HCT116 (cell line): Measurements from ENCODE around the gene SMURF1. TPM values are rescaled to one million over a fixed set of nuclear protein-coding genes. Genes with fewer than 3 reads are reported as not detected.

ENCODE experiments used
- ATAC-seq: fragments of 200-7000 bp; cut with Tn5 transposase; 2 replicates; pipeline ENCODE4 v1.9.1; 2020; ENCODE audit warnings: mild to moderate bottlenecking, moderate library complexity
- BruUV-seq: library from RNA; stranded (reverse); fragments of 400-500 nt; replicated peaks from 2 replicates; lab custom pipeline; 2021; lab: Mats Ljungman, UMichigan
- CTCF ChIA-PET: fragments of 300-600 bp; sonication (Branson Sonifier 250); formaldehyde crosslinking; loops from one replicate; lab custom pipeline; 2021; ENCODE audit warnings: antibody characterized with exemption; lab: Charles Lee
- POLR2A ChIA-PET: fragments of 300-600, 350-600 bp; sonication (Branson Sonifier 250); formaldehyde crosslinking; loops from one replicate; lab custom pipeline; 2021; ENCODE audit warnings: antibody characterized with exemption; lab: Charles Lee
- RAD21 ChIA-PET, 2 experiments: fragments of 300-600 bp; sonication (Branson Sonifier 250); formaldehyde crosslinking; loops; one replicate each; lab custom pipeline; 2023; ENCODE audit warnings: low total read pairs in 2 of 2; ENCODE audit not compliant: uncharacterized antibody in 2 of 2, unreplicated experiment in 2 of 2, low non-redundant PET in 1 of 2; lab: Charles Lee
- DNase-seq: peaks from one replicate; pipeline ENCODE4 v3.0.0-alpha.2; 2010; ENCODE audit warnings: low read depth, low spot score
- H2AFZ ChIP-seq: fragments of 200-600 bp; shearing (Covaris generic), sonication (generic); 2 replicates; pipeline ENCODE4 v1.6.1; 2017; ENCODE audit warnings: low read depth, mixed run types, mixed read lengths, antibody characterized with exemption, low read length; ENCODE audit not compliant: poor library complexity, severe bottlenecking
- H3K27ac ChIP-seq: 2 replicates; pipeline ENCODE4 v1.5.1; 2012; ENCODE audit warnings: low read depth, low read length
- H3K27me3 ChIP-seq: fragments of 200-600 bp; sonication (generic); 2 replicates; pipeline ENCODE4 v1.6.1; 2016; ENCODE audit warnings: mixed run types, low read length, mixed read lengths; ENCODE audit not compliant: insufficient read depth
- H3K36me3 ChIP-seq, 2 experiments: fragments of 200-500 bp in 1 of 2; fragments of 200-600 bp in 1 of 2; sonication (Bioruptor generic) in 1 of 2; sonication (generic) in 1 of 2; 2 replicates each; pipeline versions ENCODE4 v1.5.1 to v1.6.1; 2014 to 2016; ENCODE audit warnings: low read length in 2 of 2, inconsistent platforms in 1 of 2, mixed read lengths in 1 of 2, mixed run types in 1 of 2; ENCODE audit not compliant: insufficient read depth in 2 of 2, control insufficient read depth in 1 of 2
- H3K4me1 ChIP-seq, 2 experiments: fragments of 200-600 bp in 1 of 2; sonication (generic) in 1 of 2; 2 replicates each; pipeline versions ENCODE4 v1.5.1 to v1.6.1; 2012 to 2017; ENCODE audit warnings: low read length in 2 of 2, inconsistent platforms in 1 of 2, mild to moderate bottlenecking in 1 of 2, mixed read lengths in 1 of 2, mixed run types in 1 of 2, moderate library complexity in 1 of 2; ENCODE audit not compliant: insufficient read depth in 2 of 2, control insufficient read depth in 1 of 2
- H3K4me2 ChIP-seq: fragments of 200-600 bp; sonication (generic); 2 replicates; pipeline ENCODE4 v1.6.1; 2017; ENCODE audit warnings: mixed run types, low read length, mixed read lengths
- H3K4me3 ChIP-seq, 2 experiments: fragments of 200-600 bp in 1 of 2; sonication (generic) in 1 of 2; replicated peaks in 1 of 2; 2 replicates each; pipeline ENCODE4 v1.5.1; 2011 to 2016; ENCODE audit warnings: low read length in 2 of 2, control low read depth in 1 of 2, low read depth in 1 of 2, mild to moderate bottlenecking in 1 of 2, mixed read lengths in 1 of 2, mixed run types in 1 of 2
- H3K79me2 ChIP-seq: fragments of 200-600 bp; sonication (generic); 2 replicates; pipeline ENCODE4 v1.6.1; 2017; ENCODE audit warnings: mild to moderate bottlenecking, mixed run types, low read length, moderate library complexity, mixed read lengths; ENCODE audit not compliant: insufficient read depth
- H3K9ac ChIP-seq: fragments of 200-600 bp; sonication (generic); 2 replicates; pipeline ENCODE4 v1.6.1; 2016; ENCODE audit warnings: low read length, mixed read lengths
- H3K9me2 ChIP-seq: fragments of 200-600 bp; sonication (generic), shearing (Covaris generic); 2 replicates; pipeline ENCODE4 v1.6.1; 2017; ENCODE audit warnings: mixed run types, mild to moderate bottlenecking, moderate library complexity; ENCODE audit not compliant: insufficient read depth
- H3K9me3 ChIP-seq, 2 experiments: fragments of 200-500 bp in 1 of 2; fragments of 200-600 bp in 1 of 2; sonication (Bioruptor generic) in 1 of 2; sonication (generic) in 1 of 2; 2 replicates each; pipeline ENCODE4 v1.6.1; 2014 to 2017; ENCODE audit warnings: low read length in 2 of 2, mixed read lengths in 2 of 2, inconsistent platforms in 1 of 2, low read depth in 1 of 2, mild to moderate bottlenecking in 1 of 2, mixed run types in 1 of 2, moderate library complexity in 1 of 2; ENCODE audit not compliant: control insufficient read depth in 1 of 2, insufficient read depth in 1 of 2
- H4K20me1 ChIP-seq: fragments of 200-600 bp; sonication (generic), shearing (Covaris generic); 2 replicates; pipeline ENCODE4 v1.6.1; 2017; ENCODE audit warnings: mixed run types, mild to moderate bottlenecking, moderate library complexity; ENCODE audit not compliant: insufficient read depth
- CBX3 ChIP-seq: IDR thresholded peaks from 2 replicates; pipeline ENCODE4 v1.6.1; 2012; ENCODE audit warnings: low read depth
- EGR1 ChIP-seq: IDR thresholded peaks from 2 replicates; pipeline ENCODE4 v1.6.1; 2012; ENCODE audit warnings: low read depth
- ELF1 ChIP-seq: IDR thresholded peaks from 2 replicates; pipeline ENCODE4 v1.6.1; 2012; ENCODE audit warnings: low read depth, borderline replicate concordance
- EZH2 ChIP-seq: fragments of 200-600 bp; sonication (generic); IDR thresholded peaks from 2 replicates; pipeline ENCODE4 v1.6.1; 2017; ENCODE audit warnings: antibody characterized with exemption, mixed run types
- EZH2phosphoT487 ChIP-seq: fragments of 200-600 bp; IDR thresholded peaks from 2 replicates; pipeline ENCODE4 v1.6.1; 2018; ENCODE audit warnings: antibody characterized with exemption, borderline replicate concordance
- FOSL1 ChIP-seq: IDR thresholded peaks from 2 replicates; pipeline ENCODE4 v1.6.1; 2012; ENCODE audit warnings: low read depth
- JUND ChIP-seq: IDR thresholded peaks from 2 replicates; pipeline ENCODE4 v1.6.1; 2012
- POLR2A ChIP-seq: IDR thresholded peaks from 2 replicates; pipeline ENCODE4 v1.7.0; 2011; ENCODE audit warnings: borderline replicate concordance; ENCODE audit not compliant: insufficient read depth, insufficient read length; ENCODE audit errors: extremely low read depth
- RAD21 ChIP-seq: IDR thresholded peaks from 2 replicates; pipeline ENCODE4 v1.6.1; 2012; ENCODE audit warnings: low read depth, mild to moderate bottlenecking
- SIN3A ChIP-seq: IDR thresholded peaks from 2 replicates; pipeline ENCODE4 v1.6.1; 2012; ENCODE audit warnings: low read depth
- TCF7L2 ChIP-seq: IDR thresholded peaks from 2 replicates; pipeline ENCODE4 v1.7.0; 2011; ENCODE audit warnings: borderline replicate concordance, inconsistent platforms; ENCODE audit not compliant: insufficient read depth, insufficient read length; ENCODE audit errors: extremely low read depth
- YY1 ChIP-seq: IDR thresholded peaks from 2 replicates; pipeline ENCODE4 v1.6.1; 2011; ENCODE audit warnings: low read length, low read depth, moderate library complexity, mild to moderate bottlenecking; ENCODE audit not compliant: insufficient replicate concordance; ENCODE audit errors: extremely low read depth
- ZNF274 ChIP-seq: fragments of 200-500 bp; sonication (Bioruptor generic); IDR thresholded peaks from 2 replicates; pipeline ENCODE4 v1.6.1; 2014; ENCODE audit warnings: mild to moderate bottlenecking, low read depth, low read length, inconsistent platforms
- intact Hi-C: fragments of 100-400 bp; cut with micrococcal nuclease; formaldehyde crosslinking; loops from 2 replicates; pipeline ENCODE4 v1.10.0; 2022
- total RNA-seq: library from RNA; stranded (reverse); gene quantifications from one replicate; pipeline ENCODE4 v1.2.1, GENCODE V29; 2021; ENCODE audit not compliant: unreplicated experiment
- TF ChIP-seq, protein P1 (sequence below): IDR thresholded peaks from 2 replicates; pipeline ENCODE4 v1.6.1; 2012
- TF ChIP-seq, protein P2 (sequence below): IDR thresholded peaks from 2 replicates; pipeline ENCODE4 v1.6.1; 2012; ENCODE audit warnings: low read depth
- TF ChIP-seq, protein P3 (sequence below): IDR thresholded peaks from 2 replicates; pipeline ENCODE4 v1.6.1; 2011; ENCODE audit warnings: mild to moderate bottlenecking, low read length, moderate library complexity; ENCODE audit not compliant: insufficient replicate concordance; ENCODE audit errors: extremely low read depth

Gene SMURF1
- total RNA-seq, 1 experiment from 2014 or later, result 24.6 TPM

DNA sequence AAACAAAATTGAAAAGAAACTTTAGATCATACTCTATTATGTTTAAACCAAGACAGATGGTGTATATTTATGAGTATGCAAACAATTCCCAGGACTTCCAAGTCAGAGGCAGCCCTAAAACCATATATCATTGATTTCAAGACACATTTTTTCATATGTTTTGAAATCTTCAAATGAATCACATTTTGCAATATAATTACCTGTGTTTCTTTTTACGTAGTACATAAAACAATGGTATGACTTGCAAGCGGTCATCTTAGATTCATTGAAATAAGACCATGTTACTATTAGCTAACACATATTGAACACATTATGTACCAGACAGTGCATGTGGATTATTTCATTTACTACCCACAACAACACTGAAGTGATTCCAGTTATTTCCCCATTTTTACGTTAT is 14.9 kb downstream of the SMURF1 start:
- DNase-seq, result no peak
- Histone ChIP-seq H3K27ac (no peak overlapping the region), H3K9me2 (no peaks in the 10 kb centered on the region), H3K9me3 (no peaks in the 10 kb centered on the region), H3K4me2 (no peak overlapping the region), H2AFZ (no peak overlapping the region), H3K27me3 (no peaks in the 10 kb centered on the region), H3K4me1 (peaks cover 7 to 20% of the 10 kb centered on the region in 2 experiments; a peak in 3 of 4 replicates), H3K9ac (no peak overlapping the region), H3K79me2 (peaks cover 98% of the 10 kb centered on the region), H3K36me3 (no peaks in the 10 kb centered on the region), H3K4me3 (no peak overlapping the region), H4K20me1 (peaks cover 12% of the 10 kb centered on the region; the same call in 1 of the 2 replicates)
- BruUV-seq, result no TSS peak
- ChIA-PET POLR2A (no interaction called here), RAD21 (no interaction called here), CTCF (no interaction called here)
- TF ChIP-seq TCF7L2 (no peak), ELF1 (no peak), SIN3A (no peak), POLR2A (no peak), FOSL1 (no peak), YY1 (no peak), ZNF274 (no peak), JUND (no peak), EGR1 (no peak), CBX3 (no peak), EZH2phosphoT487 (no peak), RAD21 (no peak), EZH2 (no peak)
- TF ChIP-seq, protein P1, sequence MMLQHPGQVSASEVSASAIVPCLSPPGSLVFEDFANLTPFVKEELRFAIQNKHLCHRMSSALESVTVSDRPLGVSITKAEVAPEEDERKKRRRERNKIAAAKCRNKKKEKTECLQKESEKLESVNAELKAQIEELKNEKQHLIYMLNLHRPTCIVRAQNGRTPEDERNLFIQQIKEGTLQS, result no peak
- TF ChIP-seq, protein P2, sequence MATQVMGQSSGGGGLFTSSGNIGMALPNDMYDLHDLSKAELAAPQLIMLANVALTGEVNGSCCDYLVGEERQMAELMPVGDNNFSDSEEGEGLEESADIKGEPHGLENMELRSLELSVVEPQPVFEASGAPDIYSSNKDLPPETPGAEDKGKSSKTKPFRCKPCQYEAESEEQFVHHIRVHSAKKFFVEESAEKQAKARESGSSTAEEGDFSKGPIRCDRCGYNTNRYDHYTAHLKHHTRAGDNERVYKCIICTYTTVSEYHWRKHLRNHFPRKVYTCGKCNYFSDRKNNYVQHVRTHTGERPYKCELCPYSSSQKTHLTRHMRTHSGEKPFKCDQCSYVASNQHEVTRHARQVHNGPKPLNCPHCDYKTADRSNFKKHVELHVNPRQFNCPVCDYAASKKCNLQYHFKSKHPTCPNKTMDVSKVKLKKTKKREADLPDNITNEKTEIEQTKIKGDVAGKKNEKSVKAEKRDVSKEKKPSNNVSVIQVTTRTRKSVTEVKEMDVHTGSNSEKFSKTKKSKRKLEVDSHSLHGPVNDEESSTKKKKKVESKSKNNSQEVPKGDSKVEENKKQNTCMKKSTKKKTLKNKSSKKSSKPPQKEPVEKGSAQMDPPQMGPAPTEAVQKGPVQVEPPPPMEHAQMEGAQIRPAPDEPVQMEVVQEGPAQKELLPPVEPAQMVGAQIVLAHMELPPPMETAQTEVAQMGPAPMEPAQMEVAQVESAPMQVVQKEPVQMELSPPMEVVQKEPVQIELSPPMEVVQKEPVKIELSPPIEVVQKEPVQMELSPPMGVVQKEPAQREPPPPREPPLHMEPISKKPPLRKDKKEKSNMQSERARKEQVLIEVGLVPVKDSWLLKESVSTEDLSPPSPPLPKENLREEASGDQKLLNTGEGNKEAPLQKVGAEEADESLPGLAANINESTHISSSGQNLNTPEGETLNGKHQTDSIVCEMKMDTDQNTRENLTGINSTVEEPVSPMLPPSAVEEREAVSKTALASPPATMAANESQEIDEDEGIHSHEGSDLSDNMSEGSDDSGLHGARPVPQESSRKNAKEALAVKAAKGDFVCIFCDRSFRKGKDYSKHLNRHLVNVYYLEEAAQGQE, result no peak
- TF ChIP-seq, protein P3, sequence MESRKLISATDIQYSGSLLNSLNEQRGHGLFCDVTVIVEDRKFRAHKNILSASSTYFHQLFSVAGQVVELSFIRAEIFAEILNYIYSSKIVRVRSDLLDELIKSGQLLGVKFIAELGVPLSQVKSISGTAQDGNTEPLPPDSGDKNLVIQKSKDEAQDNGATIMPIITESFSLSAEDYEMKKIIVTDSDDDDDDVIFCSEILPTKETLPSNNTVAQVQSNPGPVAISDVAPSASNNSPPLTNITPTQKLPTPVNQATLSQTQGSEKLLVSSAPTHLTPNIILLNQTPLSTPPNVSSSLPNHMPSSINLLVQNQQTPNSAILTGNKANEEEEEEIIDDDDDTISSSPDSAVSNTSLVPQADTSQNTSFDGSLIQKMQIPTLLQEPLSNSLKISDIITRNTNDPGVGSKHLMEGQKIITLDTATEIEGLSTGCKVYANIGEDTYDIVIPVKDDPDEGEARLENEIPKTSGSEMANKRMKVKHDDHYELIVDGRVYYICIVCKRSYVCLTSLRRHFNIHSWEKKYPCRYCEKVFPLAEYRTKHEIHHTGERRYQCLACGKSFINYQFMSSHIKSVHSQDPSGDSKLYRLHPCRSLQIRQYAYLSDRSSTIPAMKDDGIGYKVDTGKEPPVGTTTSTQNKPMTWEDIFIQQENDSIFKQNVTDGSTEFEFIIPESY, result no peak
- intact Hi-C loops, result no loop called here
- ATAC-seq, result no peak
